Brain microvascular endothelial cell (primary cell): ENCODE results near the gene PEAK1.

Source experiments
- DNase-seq: peaks from one replicate; pipeline ENCODE4 v3.0.0-alpha.2; 2020
- H3K27ac ChIP-seq: fragments of 250-450 bp; sonication (Bioruptor Pico); 2 replicates; pipeline ENCODE4 v1.5.1; 2020; ENCODE audit warnings: mild to moderate bottlenecking, moderate library complexity
- H3K27me3 ChIP-seq: fragments of 250-450 bp; sonication (Bioruptor Pico); replicated peaks from 2 replicates; pipeline ENCODE4 v1.5.1; 2020; ENCODE audit warnings: mild to moderate bottlenecking
- H3K36me3 ChIP-seq: fragments of 250-450 bp; sonication (Bioruptor Pico); replicated peaks from 2 replicates; pipeline ENCODE4 v1.5.1; 2020; ENCODE audit warnings: mild to moderate bottlenecking
- H3K4me3 ChIP-seq: 2 replicates; pipeline ENCODE4 v1.5.1; 2011; ENCODE audit warnings: low read depth, mild to moderate bottlenecking, control low read depth, low read length, moderate library complexity
- CTCF ChIP-seq: IDR thresholded peaks from 2 replicates; pipeline ENCODE4 v1.5.1; 2011; ENCODE audit warnings: low read depth, mild to moderate bottlenecking, moderate library complexity, low read length, control low read depth, inconsistent platforms; ENCODE audit errors: missing control alignments
- in situ Hi-C: cut with HindIII; loops from 2 replicates; pipeline ENCODE4 v1.10.0; 2017; ENCODE audit warnings: low sequenced_read_pairs, low pct_ligation_motif_present

Gene PEAK1

GRCh38 chr15:77336006-77336405 lies 83.9 kb downstream of the PEAK1 start:
- H3K27me3 ChIP-seq: no peaks in the 10 kb centered on the region
- H3K27ac ChIP-seq: no peak overlapping the region
- in situ Hi-C loops: no loop called here
- H3K36me3 ChIP-seq: no peaks in the 10 kb centered on the region
- no peak for DNase-seq
- no peak overlapping the region for H3K4me3 ChIP-seq
- TF ChIP-seq CTCF: no peak

GRCh38 chr15:77335298-77335697 lies 84.6 kb downstream of the PEAK1 start:
- TF ChIP-seq CTCF: no peak
- Histone ChIP-seq H3K4me3 (no peak overlapping the region), H3K27me3 (no peaks in the 10 kb centered on the region), H3K27ac (no peak overlapping the region), H3K36me3 (no peaks in the 10 kb centered on the region)
- in situ Hi-C loops: no loop called here
- DNase-seq: peak; percentile 66

- in situ Hi-C loops: no loop called here
Measured at GRCh38 chr15:77333166-77333565, 86.7 kb downstream of the PEAK1 start.

GRCh38 chr15:77329202-77329601 lies 90.7 kb downstream of the PEAK1 start:
- Histone ChIP-seq H3K27me3 (no peaks in the 10 kb centered on the region), H3K36me3 (no peaks in the 10 kb centered on the region), H3K27ac (no peak overlapping the region), H3K4me3 (no peak overlapping the region)
- no peak for TF ChIP-seq CTCF
- no peak for DNase-seq
- in situ Hi-C loops: no loop called here

More at GRCh38 chr15:77333166-77333565, 86.7 kb downstream of the PEAK1 start:
- no peaks in the 10 kb centered on the region for H3K27me3 ChIP-seq
- no peak overlapping the region for H3K4me3 ChIP-seq
- DNase-seq: no peak
- no peaks in the 10 kb centered on the region for H3K36me3 ChIP-seq
- no peak overlapping the region for H3K27ac ChIP-seq
- no peak for TF ChIP-seq CTCF

- H3K4me3 ChIP-seq: no peak overlapping the region
- H3K27ac ChIP-seq: no peak overlapping the region
- no peak for TF ChIP-seq CTCF
- in situ Hi-C loops: no loop called here
- no peak for DNase-seq
- H3K36me3 ChIP-seq: no peaks in the 10 kb centered on the region
- H3K27me3 ChIP-seq: no peaks in the 10 kb centered on the region
Measured at GRCh38 chr15:77327844-77328529, 91.9 kb downstream of the PEAK1 start.

- Histone ChIP-seq H3K4me3 (no peak overlapping the region), H3K27ac (no peak overlapping the region), H3K36me3 (no peaks in the 10 kb centered on the region), H3K27me3 (no peaks in the 10 kb centered on the region)
- in situ Hi-C loops: no loop called here
- no peak for DNase-seq
- no peak for TF ChIP-seq CTCF
Measured at GRCh38 chr15:77327168-77327567, 92.7 kb downstream of the PEAK1 start.
